HCT116 (cell line): Measurements from ENCODE around the gene NOL3. TPM values are rescaled to one million over a fixed set of nuclear protein-coding genes. Genes with fewer than 3 reads are reported as not detected.

Source experiments
- ATAC-seq: fragments of 200-7000 bp; cut with Tn5 transposase; 2 replicates; pipeline ENCODE4 v1.9.1; 2020; ENCODE audit warnings: mild to moderate bottlenecking, moderate library complexity
- BruUV-seq: library from RNA; stranded (reverse); fragments of 400-500 nt; replicated peaks from 2 replicates; lab custom pipeline; 2021; lab: Mats Ljungman, UMichigan
- CTCF ChIA-PET: fragments of 300-600 bp; sonication (Branson Sonifier 250); formaldehyde crosslinking; loops from one replicate; lab custom pipeline; 2021; ENCODE audit warnings: antibody characterized with exemption; lab: Charles Lee
- POLR2A ChIA-PET: fragments of 300-600, 350-600 bp; sonication (Branson Sonifier 250); formaldehyde crosslinking; loops from one replicate; lab custom pipeline; 2021; ENCODE audit warnings: antibody characterized with exemption; lab: Charles Lee
- RAD21 ChIA-PET, 2 experiments: fragments of 300-600 bp; sonication (Branson Sonifier 250); formaldehyde crosslinking; loops; one replicate each; lab custom pipeline; 2023; ENCODE audit warnings: low total read pairs in 2 of 2; ENCODE audit not compliant: uncharacterized antibody in 2 of 2, unreplicated experiment in 2 of 2, low non-redundant PET in 1 of 2; lab: Charles Lee
- DNase-seq: peaks from one replicate; pipeline ENCODE4 v3.0.0-alpha.2; 2010; ENCODE audit warnings: low read depth, low spot score
- H2AFZ ChIP-seq: fragments of 200-600 bp; shearing (Covaris generic), sonication (generic); 2 replicates; pipeline ENCODE4 v1.6.1; 2017; ENCODE audit warnings: low read depth, mixed run types, mixed read lengths, antibody characterized with exemption, low read length; ENCODE audit not compliant: poor library complexity, severe bottlenecking
- H3K27ac ChIP-seq: 2 replicates; pipeline ENCODE4 v1.5.1; 2012; ENCODE audit warnings: low read depth, low read length
- H3K27me3 ChIP-seq: fragments of 200-600 bp; sonication (generic); 2 replicates; pipeline ENCODE4 v1.6.1; 2016; ENCODE audit warnings: mixed run types, low read length, mixed read lengths; ENCODE audit not compliant: insufficient read depth
- H3K36me3 ChIP-seq, 2 experiments: fragments of 200-500 bp in 1 of 2; fragments of 200-600 bp in 1 of 2; sonication (Bioruptor generic) in 1 of 2; sonication (generic) in 1 of 2; 2 replicates each; pipeline versions ENCODE4 v1.5.1 to v1.6.1; 2014 to 2016; ENCODE audit warnings: low read length in 2 of 2, inconsistent platforms in 1 of 2, mixed read lengths in 1 of 2, mixed run types in 1 of 2; ENCODE audit not compliant: insufficient read depth in 2 of 2, control insufficient read depth in 1 of 2
- H3K4me1 ChIP-seq, 2 experiments: fragments of 200-600 bp in 1 of 2; sonication (generic) in 1 of 2; 2 replicates each; pipeline versions ENCODE4 v1.5.1 to v1.6.1; 2012 to 2017; ENCODE audit warnings: low read length in 2 of 2, inconsistent platforms in 1 of 2, mild to moderate bottlenecking in 1 of 2, mixed read lengths in 1 of 2, mixed run types in 1 of 2, moderate library complexity in 1 of 2; ENCODE audit not compliant: insufficient read depth in 2 of 2, control insufficient read depth in 1 of 2
- H3K4me2 ChIP-seq: fragments of 200-600 bp; sonication (generic); 2 replicates; pipeline ENCODE4 v1.6.1; 2017; ENCODE audit warnings: mixed run types, low read length, mixed read lengths
- H3K4me3 ChIP-seq, 2 experiments: fragments of 200-600 bp in 1 of 2; sonication (generic) in 1 of 2; replicated peaks in 1 of 2; 2 replicates each; pipeline ENCODE4 v1.5.1; 2011 to 2016; ENCODE audit warnings: low read length in 2 of 2, control low read depth in 1 of 2, low read depth in 1 of 2, mild to moderate bottlenecking in 1 of 2, mixed read lengths in 1 of 2, mixed run types in 1 of 2
- H3K79me2 ChIP-seq: fragments of 200-600 bp; sonication (generic); 2 replicates; pipeline ENCODE4 v1.6.1; 2017; ENCODE audit warnings: mild to moderate bottlenecking, mixed run types, low read length, moderate library complexity, mixed read lengths; ENCODE audit not compliant: insufficient read depth
- H3K9ac ChIP-seq: fragments of 200-600 bp; sonication (generic); 2 replicates; pipeline ENCODE4 v1.6.1; 2016; ENCODE audit warnings: low read length, mixed read lengths
- H3K9me2 ChIP-seq: fragments of 200-600 bp; sonication (generic), shearing (Covaris generic); 2 replicates; pipeline ENCODE4 v1.6.1; 2017; ENCODE audit warnings: mixed run types, mild to moderate bottlenecking, moderate library complexity; ENCODE audit not compliant: insufficient read depth
- H3K9me3 ChIP-seq, 2 experiments: fragments of 200-500 bp in 1 of 2; fragments of 200-600 bp in 1 of 2; sonication (Bioruptor generic) in 1 of 2; sonication (generic) in 1 of 2; 2 replicates each; pipeline ENCODE4 v1.6.1; 2014 to 2017; ENCODE audit warnings: low read length in 2 of 2, mixed read lengths in 2 of 2, inconsistent platforms in 1 of 2, low read depth in 1 of 2, mild to moderate bottlenecking in 1 of 2, mixed run types in 1 of 2, moderate library complexity in 1 of 2; ENCODE audit not compliant: control insufficient read depth in 1 of 2, insufficient read depth in 1 of 2
- H4K20me1 ChIP-seq: fragments of 200-600 bp; sonication (generic), shearing (Covaris generic); 2 replicates; pipeline ENCODE4 v1.6.1; 2017; ENCODE audit warnings: mixed run types, mild to moderate bottlenecking, moderate library complexity; ENCODE audit not compliant: insufficient read depth
- EGR1 ChIP-seq: IDR thresholded peaks from 2 replicates; pipeline ENCODE4 v1.6.1; 2012; ENCODE audit warnings: low read depth
- JUND ChIP-seq: IDR thresholded peaks from 2 replicates; pipeline ENCODE4 v1.6.1; 2012
- POLR2A ChIP-seq: IDR thresholded peaks from 2 replicates; pipeline ENCODE4 v1.7.0; 2011; ENCODE audit warnings: borderline replicate concordance; ENCODE audit not compliant: insufficient read depth, insufficient read length; ENCODE audit errors: extremely low read depth
- SIN3A ChIP-seq: IDR thresholded peaks from 2 replicates; pipeline ENCODE4 v1.6.1; 2012; ENCODE audit warnings: low read depth
- SRF ChIP-seq: IDR thresholded peaks from 2 replicates; pipeline ENCODE4 v1.6.1; 2012; ENCODE audit warnings: low read depth
- YY1 ChIP-seq: IDR thresholded peaks from 2 replicates; pipeline ENCODE4 v1.6.1; 2011; ENCODE audit warnings: low read length, low read depth, moderate library complexity, mild to moderate bottlenecking; ENCODE audit not compliant: insufficient replicate concordance; ENCODE audit errors: extremely low read depth
- ZFX ChIP-seq: fragments of 450-650 bp; IDR thresholded peaks from 2 replicates; pipeline ENCODE4 v1.6.1; 2017
- intact Hi-C: fragments of 100-400 bp; cut with micrococcal nuclease; formaldehyde crosslinking; loops from 2 replicates; pipeline ENCODE4 v1.10.0; 2022
- total RNA-seq: library from RNA; stranded (reverse); gene quantifications from one replicate; pipeline ENCODE4 v1.2.1, GENCODE V29; 2021; ENCODE audit not compliant: unreplicated experiment
- TF ChIP-seq, protein P1 (sequence below): IDR thresholded peaks from 2 replicates; pipeline ENCODE4 v1.6.1; 2012
- TF ChIP-seq, protein P2 (sequence below): IDR thresholded peaks from 2 replicates; pipeline ENCODE4 v1.6.1; 2012; ENCODE audit warnings: low read depth

Gene NOL3
- total RNA-seq, 1 experiment from 2014 or later = 54.0 TPM

DNA sequence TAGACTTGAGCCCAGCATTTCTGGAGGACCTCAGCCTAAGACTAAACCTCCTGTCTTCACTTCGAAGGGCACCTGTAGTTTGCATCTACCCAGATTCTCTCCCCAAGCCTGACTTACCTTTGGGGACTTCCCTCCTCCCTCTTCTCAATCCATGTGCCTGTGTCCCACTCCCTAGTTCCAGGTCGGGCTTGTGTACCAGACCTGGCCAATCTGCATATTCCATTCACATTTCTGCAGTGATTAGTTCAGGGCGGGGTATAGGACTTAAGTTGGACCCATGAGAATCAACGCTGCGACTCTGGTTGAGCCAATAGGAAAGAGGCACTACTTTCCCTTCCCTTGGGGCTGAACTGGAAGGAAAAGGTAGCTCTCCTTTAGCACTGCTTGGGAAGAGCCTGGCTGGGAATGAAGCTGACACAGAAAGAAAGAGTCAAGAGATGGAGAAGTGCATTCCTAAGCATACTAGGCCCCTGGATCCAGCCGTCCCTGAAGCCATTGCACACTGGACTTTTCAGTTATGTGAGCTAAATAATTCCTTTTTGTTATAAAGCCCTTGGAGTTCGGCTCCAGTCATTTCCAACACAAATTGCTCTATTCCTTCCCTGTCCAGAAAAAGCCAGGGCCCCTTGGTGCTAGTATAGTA lies 13.1 kb upstream of the NOL3 start:
- Histone ChIP-seq H3K9ac (no peak overlapping the region), H3K27me3 (no peaks in the 10 kb centered on the region), H3K4me1 (peaks cover 10 to 34% of the 10 kb centered on the region in 2 experiments; a peak in 3 of 4 replicates), H3K9me3 (no peaks in the 10 kb centered on the region), H3K79me2 (no peaks in the 10 kb centered on the region; the same call in 1 of the 2 replicates), H3K36me3 (no peaks in the 10 kb centered on the region), H3K4me3 (no peak overlapping the region), H3K27ac (no peak overlapping the region), H2AFZ (no peak overlapping the region), H4K20me1 (no peaks in the 10 kb centered on the region), H3K9me2 (no peaks in the 10 kb centered on the region), H3K4me2 (no peak overlapping the region)
- intact Hi-C loops = loop anchor here (5.0 kb wide), 1 partner anchor 205 kb away; no protein-coding TSS in a partner anchor
- no peak for ATAC-seq
- ChIA-PET CTCF (interaction anchor here (0.9 to 5.7 kb wide), 4 partner anchors 12 to 139 kb away, joined by 3 to 52 read pairs (median 8); partner anchors contain the start of gene NOL3), RAD21 (interaction anchor here (0.5 to 0.6 kb wide), 2 partner anchors 69 to 129 kb away, joined by 4 read pairs; no protein-coding TSS in a partner anchor), POLR2A (interaction anchor here (0.6 kb wide), 1 partner anchor 43 kb away, joined by 8 read pairs; no protein-coding TSS in a partner anchor)
- no TSS peak for BruUV-seq
- TF ChIP-seq, protein P1, sequence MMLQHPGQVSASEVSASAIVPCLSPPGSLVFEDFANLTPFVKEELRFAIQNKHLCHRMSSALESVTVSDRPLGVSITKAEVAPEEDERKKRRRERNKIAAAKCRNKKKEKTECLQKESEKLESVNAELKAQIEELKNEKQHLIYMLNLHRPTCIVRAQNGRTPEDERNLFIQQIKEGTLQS = no peak
- TF ChIP-seq EGR1 (no peak), YY1 (no peak), SRF (no peak), ZFX (no peak), POLR2A (no peak), JUND (no peak), SIN3A (no peak)
- TF ChIP-seq, protein P2, sequence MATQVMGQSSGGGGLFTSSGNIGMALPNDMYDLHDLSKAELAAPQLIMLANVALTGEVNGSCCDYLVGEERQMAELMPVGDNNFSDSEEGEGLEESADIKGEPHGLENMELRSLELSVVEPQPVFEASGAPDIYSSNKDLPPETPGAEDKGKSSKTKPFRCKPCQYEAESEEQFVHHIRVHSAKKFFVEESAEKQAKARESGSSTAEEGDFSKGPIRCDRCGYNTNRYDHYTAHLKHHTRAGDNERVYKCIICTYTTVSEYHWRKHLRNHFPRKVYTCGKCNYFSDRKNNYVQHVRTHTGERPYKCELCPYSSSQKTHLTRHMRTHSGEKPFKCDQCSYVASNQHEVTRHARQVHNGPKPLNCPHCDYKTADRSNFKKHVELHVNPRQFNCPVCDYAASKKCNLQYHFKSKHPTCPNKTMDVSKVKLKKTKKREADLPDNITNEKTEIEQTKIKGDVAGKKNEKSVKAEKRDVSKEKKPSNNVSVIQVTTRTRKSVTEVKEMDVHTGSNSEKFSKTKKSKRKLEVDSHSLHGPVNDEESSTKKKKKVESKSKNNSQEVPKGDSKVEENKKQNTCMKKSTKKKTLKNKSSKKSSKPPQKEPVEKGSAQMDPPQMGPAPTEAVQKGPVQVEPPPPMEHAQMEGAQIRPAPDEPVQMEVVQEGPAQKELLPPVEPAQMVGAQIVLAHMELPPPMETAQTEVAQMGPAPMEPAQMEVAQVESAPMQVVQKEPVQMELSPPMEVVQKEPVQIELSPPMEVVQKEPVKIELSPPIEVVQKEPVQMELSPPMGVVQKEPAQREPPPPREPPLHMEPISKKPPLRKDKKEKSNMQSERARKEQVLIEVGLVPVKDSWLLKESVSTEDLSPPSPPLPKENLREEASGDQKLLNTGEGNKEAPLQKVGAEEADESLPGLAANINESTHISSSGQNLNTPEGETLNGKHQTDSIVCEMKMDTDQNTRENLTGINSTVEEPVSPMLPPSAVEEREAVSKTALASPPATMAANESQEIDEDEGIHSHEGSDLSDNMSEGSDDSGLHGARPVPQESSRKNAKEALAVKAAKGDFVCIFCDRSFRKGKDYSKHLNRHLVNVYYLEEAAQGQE = no peak
- DNase-seq = no peak
